ENCODE results near the gene DDX39B.
"Not testable (repeated sequence)": the region's sequence is repeated elsewhere in the genome, so short reads cannot be mapped to it uniquely, and the experiment has no call there.

The DDX39B gene

GRCh38 chr6:31510007-31510406, 31.8 kb downstream of the DDX39B start:
- Histone ChIP-seq H3K36me3 (ENCODE audit: control insufficient read depth, low read length) (peaks cover 57% of the 10 kb centered on the region), H4K20me1 (ENCODE audit: control insufficient read depth, insufficient read depth, low read depth, low read length) (0 out of 2 replicates have a peak, but pooled peaks cover 3% of the 10 kb centered on the region), H3K79me2 (ENCODE audit: control insufficient read depth, low read length) (peaks cover 12% of the 10 kb centered on the region), H3K4me2 (ENCODE audit: low read length) (no peak overlapping the region), H3K4me3 (ENCODE audit: low read length) (no peak overlapping the region), H3K4me1 (ENCODE audit: control insufficient read depth, low read length) (no peaks in the 10 kb centered on the region), H3K9me3 (ENCODE audit: control insufficient read depth, insufficient read depth, low read length) (no peaks in the 10 kb centered on the region), H3K27me3 (ENCODE audit: control insufficient read depth, low read length) (no peaks in the 10 kb centered on the region), H3F3A (ENCODE audit: control insufficient read depth, insufficient read depth) (peaks cover 12% of the 10 kb centered on the region), H3K27ac (ENCODE audit: low read depth, low read length) (no peak overlapping the region), H3K9me2 (replicated peaks; ENCODE audit: control insufficient read depth, low read length) (no peaks in the 10 kb centered on the region)
- TF ChIP-seq EZH2phosphoT487 (IDR thresholded peaks at IDR 0.05; ENCODE audit: borderline replicate concordance, low read length) (no peak), CTCF (IDR thresholded peaks at IDR 0.05; ENCODE audit: low read depth, low read length, poor library complexity, severe bottlenecking) (no peak)

- H3K9me3 ChIP-seq (ENCODE audit: control insufficient read depth, insufficient read depth, low read length); H3F3A ChIP-seq (ENCODE audit: control insufficient read depth, insufficient read depth); H3K4me3 ChIP-seq (ENCODE audit: low read length); H3K9me2 ChIP-seq (replicated peaks; ENCODE audit: control insufficient read depth, low read length); H3K27me3 ChIP-seq (ENCODE audit: control insufficient read depth, low read length); H4K20me1 ChIP-seq (ENCODE audit: control insufficient read depth, insufficient read depth, low read depth, low read length); H3K4me1 ChIP-seq (ENCODE audit: control insufficient read depth, low read length); H3K4me2 ChIP-seq (ENCODE audit: low read length); H3K27ac ChIP-seq (ENCODE audit: low read depth, low read length): not testable (repeated sequence)
- Histone ChIP-seq H3K79me2 (ENCODE audit: control insufficient read depth, low read length) (peaks cover 21% of the 10 kb centered on the region), H3K36me3 (ENCODE audit: control insufficient read depth, low read length) (peaks cover 60% of the 10 kb centered on the region)
These were observed 32.8 kb downstream of the DDX39B start for GRCh38 chr6:31509036-31509435.

GRCh38 chr6:31502586-31502985, 39.2 kb downstream of the DDX39B start:
- H3K4me3 ChIP-seq (ENCODE audit: low read length): no peak overlapping the region
- H3K79me2 ChIP-seq (ENCODE audit: control insufficient read depth, low read length): peaks cover 86% of the 10 kb centered on the region
- H3K27ac ChIP-seq (ENCODE audit: low read depth, low read length): no peak overlapping the region
- peaks cover 52% of the 10 kb centered on the region for H3K36me3 ChIP-seq (ENCODE audit: control insufficient read depth, low read length)
- H3K4me2 ChIP-seq (ENCODE audit: low read length): no peak overlapping the region
- H3K27me3 ChIP-seq (ENCODE audit: control insufficient read depth, low read length): no peaks in the 10 kb centered on the region
- no peak for TF ChIP-seq EZH2phosphoT487 (IDR thresholded peaks at IDR 0.05; ENCODE audit: borderline replicate concordance, low read length)
- no peak for TF ChIP-seq CTCF (IDR thresholded peaks at IDR 0.05; ENCODE audit: low read depth, low read length, poor library complexity, severe bottlenecking)
- peaks cover 7% of the 10 kb centered on the region for H3K4me1 ChIP-seq (ENCODE audit: control insufficient read depth, low read length)
- H3F3A ChIP-seq (ENCODE audit: control insufficient read depth, insufficient read depth): no peaks in the 10 kb centered on the region
- H3K9me3 ChIP-seq (ENCODE audit: control insufficient read depth, insufficient read depth, low read length): no peaks in the 10 kb centered on the region
- peaks cover 18% of the 10 kb centered on the region for H4K20me1 ChIP-seq (ENCODE audit: control insufficient read depth, insufficient read depth, low read depth, low read length)
- no peaks in the 10 kb centered on the region for H3K9me2 ChIP-seq (replicated peaks; ENCODE audit: control insufficient read depth, low read length)

DNA sequence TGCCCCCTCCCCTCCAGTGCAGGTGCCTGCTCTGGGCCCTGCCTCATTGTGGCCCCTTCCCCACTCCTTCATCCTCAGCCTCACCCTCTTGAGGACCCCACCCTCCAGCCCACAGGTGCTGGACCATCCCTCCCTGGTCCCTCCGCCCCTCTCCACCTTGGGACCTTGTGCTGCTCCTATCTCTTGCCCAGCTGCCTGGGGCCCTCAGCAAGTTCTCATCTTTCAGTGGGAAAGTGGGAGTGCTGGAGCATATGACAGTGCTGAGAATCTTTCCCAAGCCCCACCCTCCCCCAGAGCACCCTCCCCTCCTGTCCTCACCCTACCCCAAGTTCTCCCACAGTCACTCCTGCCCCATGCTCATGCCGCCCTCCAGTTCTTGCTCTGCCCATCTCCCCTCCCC, 42.2 kb downstream of the DDX39B start:
- not testable (repeated sequence) for H3K9me2 ChIP-seq (replicated peaks; ENCODE audit: control insufficient read depth, low read length); H3K27ac ChIP-seq (ENCODE audit: low read depth, low read length); H3K9me3 ChIP-seq (ENCODE audit: control insufficient read depth, insufficient read depth, low read length); H3K27me3 ChIP-seq (ENCODE audit: control insufficient read depth, low read length); H3K4me3 ChIP-seq (ENCODE audit: low read length); H3K4me2 ChIP-seq (ENCODE audit: low read length)
- Histone ChIP-seq H4K20me1 (ENCODE audit: control insufficient read depth, insufficient read depth, low read depth, low read length) (peaks cover 13% of the 10 kb centered on the region), H3K36me3 (ENCODE audit: control insufficient read depth, low read length) (peaks cover 25% of the 10 kb centered on the region), H3K4me1 (ENCODE audit: control insufficient read depth, low read length) (peaks cover 20% of the 10 kb centered on the region), H3K79me2 (ENCODE audit: control insufficient read depth, low read length) (peaks cover 100% of the 10 kb centered on the region), H3F3A (ENCODE audit: control insufficient read depth, insufficient read depth) (peaks cover 10% of the 10 kb centered on the region)

Measured in DOHH2 (cell line).